Peyer's patch (tissue), 4 donors: ENCODE results near the gene MRPL34.

ENCODE experiments used
- CTCF ChIP-seq, 6 experiments: fragments of 450-650 bp in 4 of 6; fragments of 200-600 bp in 2 of 6; sonication (generic) in 1 of 6; IDR thresholded peaks; one replicate each; pipeline ENCODE4 v1.5.1; 2017 to 2019; ENCODE audit warnings: antibody characterized with exemption in 6 of 6, mild to moderate bottlenecking in 3 of 6, moderate library complexity in 1 of 6
- POLR2A ChIP-seq, 2 donors: fragments of 450-650 bp; IDR thresholded peaks; one replicate each; pipeline ENCODE4 v1.5.1; 2017; ENCODE audit warnings: antibody characterized with exemption in 2 of 2, mild to moderate bottlenecking in 2 of 2, moderate library complexity in 2 of 2

GRCh38 chr19:17281391-17282304, 24.0 kb upstream of the MRPL34 start, which contains the start of gene ANKLE1:
- TF ChIP-seq POLR2A (IDR thresholded peaks at IDR 0.05): no peak
- no peak for TF ChIP-seq CTCF (IDR thresholded peaks at IDR 0.05)
